ENCODE data around the gene TMEM131L.
A peak's percentile ranks its signal among the peaks of the same experiment; 100 is the strongest.

Gene TMEM131L

DNA sequence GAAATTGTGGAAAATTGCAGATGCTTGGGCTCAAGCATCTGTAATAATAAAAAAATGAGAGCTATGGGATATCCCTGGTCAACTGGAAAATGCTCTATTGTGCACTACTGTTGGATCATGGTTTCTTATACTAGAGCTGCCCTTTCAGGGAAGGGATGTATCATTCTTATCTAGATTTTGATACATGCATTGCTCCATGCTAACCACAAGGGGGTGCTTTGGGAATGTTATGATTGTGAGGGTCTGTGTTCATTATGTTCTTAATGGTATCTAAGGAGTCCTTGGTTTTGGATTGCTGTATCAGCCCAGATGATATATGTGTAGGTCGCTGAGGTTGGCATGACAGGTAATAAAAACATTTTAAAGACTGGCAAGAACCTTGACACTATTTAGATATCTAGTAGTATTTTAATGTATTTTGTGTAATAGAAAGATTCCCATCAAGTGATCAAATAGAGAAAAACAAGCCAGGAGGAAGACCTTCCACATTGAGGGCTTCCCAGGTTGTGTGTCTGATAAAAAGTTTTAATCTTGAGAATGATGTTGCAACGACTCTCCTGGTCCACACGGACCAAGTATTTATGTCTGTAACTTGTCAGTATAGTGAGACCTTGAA lies 168.7 kb downstream of the TMEM131L start:
- H3K4me3 ChIP-seq (ENCODE audit: low read depth, low read length): no peak overlapping the region
- DNase-seq (ENCODE audit: low read depth, low spot score): no peak
- ChIA-PET CTCF (interaction anchor here (0.7 to 6.2 kb wide), 7 partner anchors 10 to 289 kb away, joined by 3 to 50 read pairs (median 4); no protein-coding TSS in a partner anchor), POLR2A (no interaction called here)
- TF ChIP-seq, protein P1, sequence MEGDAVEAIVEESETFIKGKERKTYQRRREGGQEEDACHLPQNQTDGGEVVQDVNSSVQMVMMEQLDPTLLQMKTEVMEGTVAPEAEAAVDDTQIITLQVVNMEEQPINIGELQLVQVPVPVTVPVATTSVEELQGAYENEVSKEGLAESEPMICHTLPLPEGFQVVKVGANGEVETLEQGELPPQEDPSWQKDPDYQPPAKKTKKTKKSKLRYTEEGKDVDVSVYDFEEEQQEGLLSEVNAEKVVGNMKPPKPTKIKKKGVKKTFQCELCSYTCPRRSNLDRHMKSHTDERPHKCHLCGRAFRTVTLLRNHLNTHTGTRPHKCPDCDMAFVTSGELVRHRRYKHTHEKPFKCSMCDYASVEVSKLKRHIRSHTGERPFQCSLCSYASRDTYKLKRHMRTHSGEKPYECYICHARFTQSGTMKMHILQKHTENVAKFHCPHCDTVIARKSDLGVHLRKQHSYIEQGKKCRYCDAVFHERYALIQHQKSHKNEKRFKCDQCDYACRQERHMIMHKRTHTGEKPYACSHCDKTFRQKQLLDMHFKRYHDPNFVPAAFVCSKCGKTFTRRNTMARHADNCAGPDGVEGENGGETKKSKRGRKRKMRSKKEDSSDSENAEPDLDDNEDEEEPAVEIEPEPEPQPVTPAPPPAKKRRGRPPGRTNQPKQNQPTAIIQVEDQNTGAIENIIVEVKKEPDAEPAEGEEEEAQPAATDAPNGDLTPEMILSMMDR (IDR thresholded peaks at IDR 0.05; ENCODE audit: insufficient read depth, low read length, missing control alignments): peak; percentile 40

DNA sequence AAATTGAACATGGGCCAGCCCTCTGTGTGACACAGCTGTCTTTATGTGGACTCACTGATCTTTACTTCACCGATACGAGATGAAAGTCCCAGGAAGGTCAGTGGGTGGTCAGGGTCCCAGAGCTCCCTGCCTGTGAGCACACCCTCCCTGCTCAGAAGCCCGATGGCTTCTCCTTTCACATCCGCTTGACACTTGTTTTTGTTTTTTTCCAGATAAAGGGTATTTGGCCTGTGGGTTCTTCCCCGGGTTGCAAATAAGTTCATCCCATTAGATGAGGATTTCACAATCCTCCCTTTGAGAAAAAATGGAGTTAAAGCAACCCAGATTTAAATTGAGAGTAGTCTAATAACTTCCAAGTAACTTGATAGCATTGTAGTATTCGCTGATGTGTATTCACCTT lies 169.7 kb downstream of the TMEM131L start:
- no peak for DNase-seq (ENCODE audit: low read depth, low spot score)
- ChIA-PET POLR2A (no interaction called here), CTCF (interaction anchor here (1.4 to 6.2 kb wide), 3 partner anchors 9 to 115 kb away, joined by 4 to 50 read pairs (median 16); no protein-coding TSS in a partner anchor)
- H3K4me3 ChIP-seq (ENCODE audit: low read depth, low read length): no peak overlapping the region
- TF ChIP-seq, protein P1 (IDR thresholded peaks at IDR 0.05; ENCODE audit: insufficient read depth, low read length, missing control alignments): no peak

DNA sequence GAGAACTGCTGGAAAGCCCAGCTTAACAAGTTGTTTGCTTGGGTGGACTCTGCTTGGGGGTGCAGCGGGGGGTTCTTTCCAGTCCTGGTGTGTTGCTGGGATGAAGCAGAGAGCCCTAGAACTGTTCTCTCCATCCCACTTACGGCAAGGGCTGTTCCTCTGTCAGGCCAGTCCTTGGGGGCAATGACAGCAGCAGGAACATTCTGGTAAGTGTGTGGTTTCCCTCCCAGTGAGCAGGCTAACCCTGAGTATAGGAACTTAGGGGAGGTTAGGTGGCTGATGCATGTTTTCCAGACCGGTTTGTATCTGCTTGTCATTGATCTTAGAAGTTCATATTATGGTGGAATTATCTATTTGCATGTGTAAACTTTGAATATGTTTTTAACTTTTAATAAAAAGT lies 171.0 kb downstream of the TMEM131L start:
- TF ChIP-seq, protein P1 (IDR thresholded peaks at IDR 0.05; ENCODE audit: insufficient read depth, low read length, missing control alignments): no peak
- CTCF ChIA-PET: no interaction called here
- POLR2A ChIA-PET: no interaction called here
- H3K4me3 ChIP-seq (ENCODE audit: low read depth, low read length): no peak overlapping the region
- no peak for DNase-seq (ENCODE audit: low read depth, low spot score)

DNA sequence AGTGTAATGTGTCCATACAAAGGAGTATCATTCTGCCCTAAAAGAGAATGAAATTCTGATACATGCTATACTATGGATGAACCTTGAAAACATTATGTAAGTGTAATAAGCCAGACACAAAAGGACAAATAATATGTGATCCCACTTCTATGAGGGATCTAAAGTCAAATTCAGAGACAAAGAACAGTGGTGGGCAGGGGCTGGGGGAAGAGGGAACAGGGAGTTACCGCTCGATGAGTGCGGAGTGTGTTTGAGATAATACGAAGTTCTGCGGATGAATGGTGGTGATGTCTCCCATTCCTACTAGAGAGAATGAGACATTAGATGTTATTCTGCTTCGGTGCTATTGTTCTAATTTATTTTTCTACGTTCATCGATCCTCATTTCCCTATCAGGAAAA lies 171.9 kb downstream of the TMEM131L start:
- CTCF ChIA-PET: no interaction called here
- POLR2A ChIA-PET: no interaction called here

DNA sequence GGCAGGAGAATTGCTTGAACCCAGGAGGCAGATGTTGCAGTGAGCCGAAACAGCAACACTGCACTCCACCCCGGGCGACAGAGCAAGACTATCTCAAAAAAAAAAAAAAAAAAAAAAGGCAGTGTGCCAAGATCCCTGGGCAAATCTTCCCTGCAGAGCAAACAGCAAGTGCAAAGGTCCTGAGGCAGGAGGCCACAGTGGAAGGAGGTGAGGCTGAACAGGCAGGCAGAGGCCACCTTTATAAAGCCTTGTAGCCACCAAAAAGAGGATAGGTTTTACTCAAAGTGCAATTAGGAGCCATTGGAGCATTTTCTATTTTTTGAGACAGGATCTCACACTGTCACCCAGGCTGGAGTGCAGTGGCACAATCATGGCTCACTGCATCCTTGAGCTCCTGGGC lies 172.8 kb downstream of the TMEM131L start:
- TF ChIP-seq, protein P1 (IDR thresholded peaks at IDR 0.05; ENCODE audit: insufficient read depth, low read length, missing control alignments): no peak
- CTCF ChIA-PET: interaction anchor here (1.2 to 1.6 kb wide), 3 partner anchors 496 to 555 kb away, joined by 3 to 4 read pairs (median 4); no protein-coding TSS in a partner anchor

More for the DNA sequence above, 171.9 kb downstream of the TMEM131L start:
- H3K4me3 ChIP-seq (ENCODE audit: low read depth, low read length): no peak overlapping the region
- no peak for DNase-seq (ENCODE audit: low read depth, low spot score)
- TF ChIP-seq, protein P1 (IDR thresholded peaks at IDR 0.05; ENCODE audit: insufficient read depth, low read length, missing control alignments): no peak

DNA sequence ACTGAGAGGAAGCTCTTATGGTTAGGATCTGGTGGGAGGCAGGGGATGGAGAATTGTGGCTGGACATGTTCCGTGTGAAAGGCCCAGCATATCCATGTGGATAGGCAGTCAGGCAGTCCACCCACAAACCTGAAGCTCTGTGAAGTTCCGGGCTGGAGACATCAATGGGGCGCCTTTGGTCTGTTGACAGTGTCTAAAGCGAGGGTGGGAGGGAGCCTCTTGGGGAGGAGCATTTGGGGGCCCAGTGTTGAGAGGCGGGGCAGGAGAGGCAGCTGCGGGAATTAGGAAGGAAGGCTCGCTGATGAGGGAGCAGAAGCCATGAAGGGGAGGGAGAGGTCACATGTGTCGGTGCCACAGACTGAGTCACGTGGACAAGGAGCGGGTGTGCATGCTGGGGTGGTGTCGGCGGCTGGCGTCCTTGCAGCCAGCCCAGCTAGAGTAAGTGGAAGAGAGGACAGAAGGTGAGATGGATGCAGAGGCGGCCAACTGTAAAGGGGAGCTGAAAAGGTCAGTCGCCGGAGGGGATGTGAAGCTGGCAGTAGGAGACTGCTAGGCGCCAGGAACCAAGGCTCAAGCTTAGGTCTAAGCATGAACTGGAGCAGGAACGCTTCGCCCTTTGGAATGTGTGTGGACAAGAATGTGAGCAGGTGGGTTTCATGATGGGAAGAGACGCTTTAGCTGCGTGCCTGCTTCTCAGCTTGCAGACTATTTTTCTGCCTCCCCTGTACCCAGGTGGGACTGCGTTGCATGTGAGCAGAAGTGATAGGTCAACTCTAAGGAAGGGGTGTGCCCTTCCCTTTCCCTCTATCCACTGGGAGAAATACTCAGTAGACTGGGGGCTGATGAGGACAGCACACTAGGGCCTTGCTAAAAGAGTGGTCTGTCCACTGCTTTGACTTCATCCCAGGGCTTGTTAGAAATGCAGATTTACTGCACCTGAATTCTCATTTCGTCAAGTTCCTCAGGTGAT lies 174.0 kb downstream of the TMEM131L start:
- ChIA-PET POLR2A (no interaction called here), CTCF (interaction anchor here (1.2 to 1.6 kb wide), 2 partner anchors 554 to 557 kb away, joined by 4 read pairs; no protein-coding TSS in a partner anchor)
- TF ChIP-seq, protein P1 (IDR thresholded peaks at IDR 0.05; ENCODE audit: insufficient read depth, low read length, missing control alignments): no peak
- DNase-seq (ENCODE audit: low read depth, low spot score): no peak
- no peak overlapping the region for H3K4me3 ChIP-seq (ENCODE audit: low read depth, low read length)

More for the DNA sequence above, 172.8 kb downstream of the TMEM131L start:
- H3K4me3 ChIP-seq (ENCODE audit: low read depth, low read length): no peak overlapping the region
- POLR2A ChIA-PET: no interaction called here
- no peak for DNase-seq (ENCODE audit: low read depth, low spot score)

Measured in AG04449 (cell line).